IMR-90 (cell line): Measurements from ENCODE around the gene ADGRV1. TPM values are rescaled to one million over a fixed set of nuclear protein-coding genes. Genes with fewer than 3 reads are reported as not detected.

ENCODE experiments used
- ATAC-seq: fragments of 200-7000 bp; cut with Tn5 transposase; 2 replicates; pipeline ENCODE4 v1.9.1; 2020; ENCODE audit warnings: low read depth, mild to moderate bottlenecking, moderate library complexity
- BruUV-seq: library from RNA; stranded (reverse); fragments of 400-500 nt; replicated peaks from 2 replicates; lab custom pipeline; 2021; lab: Mats Ljungman, UMichigan
- CTCF ChIA-PET: fragments of 300-600 bp; formaldehyde crosslinking; extraction: SDS; loops from one replicate; lab custom pipeline; 2021; ENCODE audit warnings: antibody characterized with exemption; lab: Yijun Ruan, JAX
- POLR2A ChIA-PET: fragments of 300-600 bp; sonication (Branson Sonifier 250); formaldehyde crosslinking; loops from one replicate; lab custom pipeline; 2022; ENCODE audit warnings: antibody characterized with exemption; ENCODE audit not compliant: unreplicated experiment; lab: Charles Lee
- DNase-seq: peaks from one replicate; pipeline ENCODE4 v3.0.0; 2013
- H2AFZ ChIP-seq: replicated peaks from 2 replicates; pipeline ENCODE3; 2013; ENCODE audit warnings: low read length, mild to moderate bottlenecking; ENCODE audit not compliant: poor library complexity
- H2AK5ac ChIP-seq: 2 replicates; pipeline ENCODE4 v1.6.1; 2013; ENCODE audit warnings: low read depth, low read length, inconsistent platforms
- H2AK9ac ChIP-seq: replicated peaks from 2 replicates; pipeline ENCODE3; 2013; ENCODE audit warnings: mild to moderate bottlenecking, low read depth, low read length, moderate library complexity; ENCODE audit not compliant: poor library complexity
- H2BK120ac ChIP-seq: 2 replicates; pipeline ENCODE4 v1.6.1; 2013; ENCODE audit warnings: low read depth, low read length, inconsistent platforms
- H2BK15ac ChIP-seq: 3 replicates; pipeline ENCODE4 v1.6.1; 2013; ENCODE audit warnings: low read depth, low read length, inconsistent platforms
- H2BK20ac ChIP-seq: 2 replicates; pipeline ENCODE4 v1.6.1; 2013; ENCODE audit warnings: low read depth, mild to moderate bottlenecking, inconsistent platforms, low read length, moderate library complexity
- H2BK5ac ChIP-seq: 2 replicates; pipeline ENCODE4 v1.6.1; 2013; ENCODE audit warnings: mild to moderate bottlenecking, low read depth, low read length, inconsistent platforms; ENCODE audit not compliant: poor library complexity, severe bottlenecking
- H3K14ac ChIP-seq: replicated peaks from 2 replicates; pipeline ENCODE4 v1.6.1; 2013; ENCODE audit warnings: low read depth, low read length, inconsistent platforms
- H3K18ac ChIP-seq: 2 replicates; pipeline ENCODE4 v1.6.1; 2013; ENCODE audit warnings: low read depth, low read length, control low read depth
- H3K23ac ChIP-seq: 2 replicates; pipeline ENCODE4 v1.6.1; 2013; ENCODE audit warnings: low read depth, low read length, inconsistent platforms
- H3K27ac ChIP-seq: 2 replicates; pipeline ENCODE4 v1.5.1; 2013; ENCODE audit warnings: mild to moderate bottlenecking, control low read depth, low read length; ENCODE audit not compliant: insufficient read depth
- H3K27me3 ChIP-seq: 2 replicates; pipeline ENCODE4 v1.6.1; 2013; ENCODE audit warnings: low read length; ENCODE audit not compliant: control insufficient read depth, insufficient read depth
- H3K36me3 ChIP-seq: 2 replicates; pipeline ENCODE4 v1.6.1; 2013; ENCODE audit warnings: low read length, mixed read lengths; ENCODE audit not compliant: control insufficient read depth, insufficient read depth
- H3K4ac ChIP-seq: 2 replicates; pipeline ENCODE4 v1.6.1; 2013; ENCODE audit warnings: low read depth, low read length, inconsistent platforms
- H3K4me1 ChIP-seq: 2 replicates; pipeline ENCODE4 v1.6.1; 2013; ENCODE audit warnings: low read length, mixed read lengths; ENCODE audit not compliant: control insufficient read depth, insufficient read depth
- H3K4me2 ChIP-seq: 2 replicates; pipeline ENCODE4 v1.6.1; 2013; ENCODE audit warnings: low read depth, mild to moderate bottlenecking, control low read depth, low read length, moderate library complexity
- H3K4me3 ChIP-seq: 2 replicates; pipeline ENCODE4 v1.5.1; 2013; ENCODE audit warnings: low read depth, mild to moderate bottlenecking, control low read depth, low read length, moderate library complexity; ENCODE audit not compliant: insufficient read depth
- H3K56ac ChIP-seq: 2 replicates; pipeline ENCODE4 v1.6.1; 2013; ENCODE audit warnings: low read length, inconsistent platforms; ENCODE audit not compliant: insufficient read depth; ENCODE audit errors: extremely low read depth
- H3K79me1 ChIP-seq, 2 experiments: 2 replicates each; pipeline ENCODE4 v1.6.1; 2013; ENCODE audit warnings: low read length in 2 of 2, inconsistent platforms in 1 of 2, low read depth in 1 of 2
- H3K9ac ChIP-seq: 2 replicates; pipeline ENCODE4 v1.6.1; 2013; ENCODE audit warnings: low read depth, low read length, control low read depth
- H3K9me1 ChIP-seq: 2 replicates; pipeline ENCODE4 v1.6.1; 2013; ENCODE audit warnings: low read length, inconsistent platforms; ENCODE audit not compliant: insufficient read depth
- H3K9me3 ChIP-seq: 2 replicates; pipeline ENCODE4 v1.6.1; 2013; ENCODE audit warnings: low read length; ENCODE audit not compliant: control insufficient read depth, insufficient read depth
- H4K20me1 ChIP-seq: 2 replicates; pipeline ENCODE4 v1.6.1; 2013; ENCODE audit warnings: low read length, inconsistent platforms; ENCODE audit not compliant: insufficient read depth
- H4K5ac ChIP-seq: 2 replicates; pipeline ENCODE4 v1.6.1; 2013; ENCODE audit warnings: mild to moderate bottlenecking, low read depth, low read length, control low read depth
- H4K8ac ChIP-seq, 2 experiments: 2 replicates each; pipeline ENCODE4 v1.6.1; 2013; ENCODE audit warnings: low read depth in 2 of 2, low read length in 2 of 2, control low read depth in 1 of 2, inconsistent platforms in 1 of 2
- H4K91ac ChIP-seq: 2 replicates; pipeline ENCODE4 v1.6.1; 2013; ENCODE audit warnings: low read depth, low read length, inconsistent platforms; ENCODE audit not compliant: insufficient read depth
- MAZ ChIP-seq: IDR thresholded peaks from 2 replicates; pipeline ENCODE4 v1.6.1; 2012; ENCODE audit warnings: low read depth, mild to moderate bottlenecking, low read length, improper control_type of control experiment, moderate library complexity, borderline replicate concordance
- WGBS, 2 experiments: methylation state at CpG; one replicate each; pipeline versions ENCODE4 v1.1.5 to v1.1.7; 2013; ENCODE audit warnings: missing lambda C conversion rate in 2 of 2; ENCODE audit not compliant: insufficient read length in 1 of 2; ENCODE audit errors: extremely low coverage in 2 of 2; 5-methylcytosine and 5-hydroxymethylcytosine counted together
- dilution Hi-C: fragments of 300-500 bp; cut with HindIII; formaldehyde crosslinking; loops from one replicate; pipeline ENCODE4 v1.14.3; 2018; ENCODE audit warnings: low sequenced_read_pairs; ENCODE audit not compliant: unreplicated experiment
- in situ Hi-C: fragments of 300-500 bp; cut with MboI; formaldehyde crosslinking; loops from 3 replicates; pipeline ENCODE4 v1.14.3; 2019; ENCODE audit warnings: low sequenced_read_pairs, inconsistent platforms, mixed read lengths
- intact Hi-C: fragments of 100-400 bp; cut with micrococcal nuclease; formaldehyde crosslinking; loops from 2 replicates; pipeline ENCODE4 v1.10.0; 2022
- polyA plus RNA-seq, 3 experiments: library from polyadenylated mRNA; depleted of rRNA; stranded (reverse); fragments of >200 nt; gene quantifications; 2 replicates each; pipeline ENCODE4 v1.2.3, GENCODE V29; 2012; ENCODE audit warnings: low replicate concordance in 1 of 3
- total RNA-seq: library from RNA; depleted of rRNA; stranded (reverse); fragments of >200 nt; gene quantifications from 2 replicates; pipeline ENCODE4 v1.2.3, GENCODE V29; 2012
- TF ChIP-seq, protein P1 (sequence below): conservative IDR thresholded peaks from 2 replicates; pipeline ENCODE4 v1.5.1; 2012; ENCODE audit warnings: mild to moderate bottlenecking, low read depth, low read length, improper control_type of control experiment

The ADGRV1 gene
- total and polyA plus RNA-seq, 2 of the 4 experiments (the other 2 are of a cell fraction): under 0.01 TPM; not detected in 1

DNA sequence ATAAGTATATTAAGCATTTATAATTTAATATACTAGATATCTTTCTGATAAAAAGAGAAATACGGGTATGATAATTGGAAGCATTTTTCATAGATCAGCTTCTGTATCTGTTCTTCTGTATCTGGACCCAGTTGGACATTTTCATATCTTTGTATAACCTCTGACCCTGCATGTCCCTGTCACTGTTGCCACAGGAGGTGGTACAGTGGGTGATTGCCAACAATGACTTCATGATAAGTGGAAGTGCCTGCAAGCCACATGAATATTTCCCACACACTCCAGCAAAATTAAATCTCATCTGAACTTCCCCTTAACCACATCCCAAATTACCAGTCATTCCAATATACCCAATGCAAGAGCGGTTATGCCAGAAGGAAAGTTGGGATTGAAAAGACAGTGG is 448.1 kb downstream of the ADGRV1 start:
- Histone ChIP-seq H3K4me1 (no peaks in the 10 kb centered on the region), H3K4me2 (no peak overlapping the region), H4K91ac (no peak overlapping the region), H3K4ac (no peak overlapping the region), H4K5ac (no peak overlapping the region), H2BK5ac (no peak overlapping the region), H2BK120ac (no peak overlapping the region), H3K9me3 (no peaks in the 10 kb centered on the region), H3K18ac (no peak overlapping the region), H3K56ac (no peak overlapping the region), H3K27ac (no peak overlapping the region), H2AK5ac (no peak overlapping the region), H4K8ac (no peak overlapping the region), H3K36me3 (no peaks in the 10 kb centered on the region), H2BK20ac (no peak overlapping the region), H2BK15ac (no peak overlapping the region), H2AK9ac (no peak overlapping the region), H3K9me1 (no peaks in the 10 kb centered on the region), H3K4me3 (no peak overlapping the region), H2AFZ (no peak overlapping the region), H3K14ac (no peak overlapping the region), H3K27me3 (no peaks in the 10 kb centered on the region), H3K79me1 (no peaks in the 10 kb centered on the region), H3K23ac (no peak overlapping the region), H4K20me1 (no peaks in the 10 kb centered on the region), H3K9ac (no peak overlapping the region)
- no CpG with 5 or more reads among the region's 2 CpGs for WGBS, 2 experiments
- DNase-seq (no peak), ATAC-seq (no peak)
- ChIA-PET POLR2A (no interaction called here), CTCF (no interaction called here)
- in situ Hi-C loops (no loop called here), intact Hi-C loops (no loop called here), dilution Hi-C loops (no loop called here)
- no peak for TF ChIP-seq MAZ
- TF ChIP-seq, protein P1, sequence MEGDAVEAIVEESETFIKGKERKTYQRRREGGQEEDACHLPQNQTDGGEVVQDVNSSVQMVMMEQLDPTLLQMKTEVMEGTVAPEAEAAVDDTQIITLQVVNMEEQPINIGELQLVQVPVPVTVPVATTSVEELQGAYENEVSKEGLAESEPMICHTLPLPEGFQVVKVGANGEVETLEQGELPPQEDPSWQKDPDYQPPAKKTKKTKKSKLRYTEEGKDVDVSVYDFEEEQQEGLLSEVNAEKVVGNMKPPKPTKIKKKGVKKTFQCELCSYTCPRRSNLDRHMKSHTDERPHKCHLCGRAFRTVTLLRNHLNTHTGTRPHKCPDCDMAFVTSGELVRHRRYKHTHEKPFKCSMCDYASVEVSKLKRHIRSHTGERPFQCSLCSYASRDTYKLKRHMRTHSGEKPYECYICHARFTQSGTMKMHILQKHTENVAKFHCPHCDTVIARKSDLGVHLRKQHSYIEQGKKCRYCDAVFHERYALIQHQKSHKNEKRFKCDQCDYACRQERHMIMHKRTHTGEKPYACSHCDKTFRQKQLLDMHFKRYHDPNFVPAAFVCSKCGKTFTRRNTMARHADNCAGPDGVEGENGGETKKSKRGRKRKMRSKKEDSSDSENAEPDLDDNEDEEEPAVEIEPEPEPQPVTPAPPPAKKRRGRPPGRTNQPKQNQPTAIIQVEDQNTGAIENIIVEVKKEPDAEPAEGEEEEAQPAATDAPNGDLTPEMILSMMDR: no peak
- no TSS peak for BruUV-seq
